ENCODE results near the gene SRCIN1.

Gene SRCIN1

DNA sequence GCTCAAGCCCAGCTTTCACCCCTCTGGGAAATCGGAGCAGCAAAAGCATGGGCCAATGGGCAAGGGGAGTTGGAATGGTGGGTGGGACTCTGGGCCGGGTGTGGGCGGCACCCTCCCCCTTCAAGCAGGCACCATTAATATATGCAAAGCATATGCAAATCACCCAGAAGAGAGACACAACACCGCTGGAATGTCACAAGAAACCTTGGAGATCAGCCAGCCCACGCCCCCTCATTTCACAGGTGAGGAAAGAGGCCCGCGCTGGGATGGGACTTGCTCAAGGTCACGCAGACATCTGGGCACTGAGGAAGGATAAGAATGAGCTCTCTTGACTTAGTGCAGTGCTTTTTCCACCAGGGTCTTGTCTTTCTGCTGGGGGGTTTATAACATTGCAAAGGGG lies 4.8 kb downstream of the SRCIN1 start:
- no peak for DNase-seq (ENCODE audit: low spot score)

DNA sequence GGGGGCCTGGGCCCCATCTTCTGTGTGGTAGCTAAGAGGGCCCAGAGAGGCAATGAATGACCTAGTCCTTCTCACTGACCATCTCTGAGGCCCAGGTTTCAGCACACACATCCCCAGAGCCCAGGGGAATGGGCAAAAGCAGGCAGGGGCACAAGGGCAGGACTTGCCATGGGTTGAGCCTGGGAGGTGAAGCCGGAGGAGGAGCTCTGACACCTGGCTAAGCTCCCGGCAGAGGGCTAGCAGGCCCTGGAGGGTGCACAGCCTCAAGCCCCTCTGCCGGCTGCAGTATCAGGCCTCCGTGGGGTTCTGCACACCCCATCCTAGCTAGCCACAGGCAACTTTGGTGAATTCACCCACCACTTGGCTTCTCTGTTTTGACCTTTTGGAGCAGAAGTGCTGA lies 5.3 kb downstream of the SRCIN1 start:
- DNase-seq (ENCODE audit: low spot score): no peak

DNA sequence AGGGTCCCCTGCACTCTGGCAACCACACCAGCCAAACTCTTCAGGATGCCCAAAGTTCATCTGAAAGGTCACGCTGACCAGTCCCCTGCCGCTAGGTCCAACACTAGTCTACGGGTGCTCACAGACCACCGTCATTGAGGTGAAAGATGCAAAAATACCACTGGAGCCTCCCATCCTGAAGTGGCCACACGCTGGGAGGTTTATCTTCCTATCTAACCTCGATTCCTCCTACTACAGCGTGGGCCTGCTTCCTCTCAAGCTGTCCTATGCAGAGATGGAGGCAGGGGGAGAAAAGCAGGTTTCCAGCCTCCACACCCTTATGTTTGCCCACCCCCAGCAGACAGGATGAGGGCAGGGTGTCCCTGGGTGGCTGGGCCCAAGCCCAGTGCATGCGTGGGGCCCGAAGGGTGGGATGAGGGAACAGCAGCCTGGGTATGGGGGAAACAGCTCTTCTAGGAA lies 6.3 kb downstream of the SRCIN1 start:
- DNase-seq (ENCODE audit: low spot score): no peak

DNA sequence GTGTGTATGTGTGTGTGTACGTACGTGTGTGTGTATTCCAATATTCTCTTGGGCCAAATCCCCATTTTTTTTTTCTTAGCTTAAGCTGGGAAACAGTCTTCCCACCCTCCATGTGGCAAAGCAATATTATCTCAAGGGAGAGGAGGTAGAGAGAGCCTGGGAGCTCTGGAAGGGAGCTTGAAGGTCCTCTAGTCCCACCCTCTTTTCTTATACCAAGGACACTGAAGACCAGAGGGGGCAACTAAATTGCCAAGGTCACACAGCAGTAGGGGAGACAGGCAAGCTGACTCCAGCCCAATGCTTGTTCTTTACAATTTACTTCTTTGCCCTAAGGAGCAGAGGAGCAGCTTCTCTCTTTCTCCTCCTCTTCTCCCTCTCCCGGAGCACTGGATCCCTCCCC lies 6.8 kb downstream of the SRCIN1 start:
- DNase-seq (ENCODE audit: low spot score): no peak

DNA sequence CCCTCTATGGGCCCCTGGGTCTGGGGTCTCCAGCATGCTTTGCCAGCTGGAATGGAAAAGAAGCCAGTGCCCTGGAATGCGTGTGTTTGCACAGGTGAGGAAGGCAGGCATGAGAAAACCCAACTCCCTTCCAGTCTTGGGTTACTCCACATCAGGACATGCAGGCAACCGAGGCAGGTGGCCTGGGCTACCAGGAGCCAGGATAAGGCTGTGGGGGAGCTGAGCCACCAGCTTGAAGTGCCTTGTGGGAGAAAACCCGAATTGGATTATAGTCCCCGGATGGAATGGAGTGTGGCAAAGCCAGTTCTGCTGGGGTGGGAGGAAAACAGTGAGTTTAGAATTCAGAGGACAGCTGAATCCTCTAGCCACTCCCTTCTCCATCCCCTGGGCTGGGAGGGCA lies 7.2 kb downstream of the SRCIN1 start:
- no peak for DNase-seq (ENCODE audit: low spot score)

DNA sequence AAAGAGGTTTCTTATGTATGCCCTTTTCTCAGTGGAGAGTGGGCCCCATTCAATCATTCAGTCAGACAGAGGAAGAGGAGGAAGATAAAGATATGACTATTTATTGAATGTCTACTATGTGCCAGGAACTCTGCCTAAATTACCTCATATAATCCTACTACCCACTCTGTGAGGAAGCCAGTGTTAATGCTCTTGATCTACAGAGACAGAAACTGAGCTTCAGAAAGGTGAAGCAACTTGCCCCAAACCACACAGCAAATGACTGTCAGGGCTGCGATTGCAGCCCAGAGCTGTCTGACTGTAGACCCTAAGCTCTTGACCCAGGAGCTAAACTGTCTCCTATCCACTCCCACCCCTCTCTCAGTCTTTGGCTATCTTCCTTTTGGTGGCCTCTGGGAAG lies 8.4 kb downstream of the SRCIN1 start:
- no peak for DNase-seq (ENCODE audit: low spot score)

DNA sequence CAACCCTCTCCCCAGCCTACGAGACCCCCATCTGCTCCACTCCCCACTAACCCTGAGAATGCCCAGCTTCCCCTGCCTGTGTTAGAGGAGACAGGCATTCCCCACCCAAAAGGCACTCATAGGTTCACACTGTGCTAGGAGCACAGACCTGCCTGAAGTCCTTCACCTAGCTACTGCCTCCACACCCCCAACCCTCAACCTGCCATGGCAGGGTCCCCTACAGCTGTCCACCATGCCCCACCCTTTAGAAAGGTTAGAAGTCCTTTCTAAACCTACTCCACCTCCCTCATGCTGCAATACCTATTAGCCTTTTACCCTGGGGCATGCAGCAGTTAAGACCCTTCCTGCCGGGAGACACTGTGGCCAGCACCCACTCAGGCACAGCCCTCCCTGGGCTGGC lies 9.1 kb downstream of the SRCIN1 start:
- no peak for DNase-seq (ENCODE audit: low spot score)

DNA sequence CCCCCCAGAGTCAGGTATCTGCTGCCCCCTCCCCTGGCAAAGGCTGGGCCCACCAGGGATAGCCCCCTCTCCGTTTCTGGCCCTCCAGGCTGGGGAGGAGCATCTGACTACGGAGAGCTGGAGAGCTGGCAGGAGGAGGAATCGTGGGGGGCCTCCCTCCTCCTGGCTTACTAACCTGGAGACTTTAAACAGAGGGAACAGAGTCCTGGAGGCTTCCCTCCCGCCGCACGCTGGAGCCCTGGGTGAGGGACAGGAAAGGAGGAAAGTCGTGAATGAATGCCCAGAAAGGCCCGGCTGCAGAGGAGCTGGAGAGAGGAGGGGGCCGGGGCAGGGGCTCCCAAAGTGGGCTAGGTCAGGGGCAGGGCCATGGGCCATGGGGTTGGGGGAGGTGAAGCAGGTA lies 9.9 kb downstream of the SRCIN1 start:
- no peak for DNase-seq (ENCODE audit: low spot score)

DNA sequence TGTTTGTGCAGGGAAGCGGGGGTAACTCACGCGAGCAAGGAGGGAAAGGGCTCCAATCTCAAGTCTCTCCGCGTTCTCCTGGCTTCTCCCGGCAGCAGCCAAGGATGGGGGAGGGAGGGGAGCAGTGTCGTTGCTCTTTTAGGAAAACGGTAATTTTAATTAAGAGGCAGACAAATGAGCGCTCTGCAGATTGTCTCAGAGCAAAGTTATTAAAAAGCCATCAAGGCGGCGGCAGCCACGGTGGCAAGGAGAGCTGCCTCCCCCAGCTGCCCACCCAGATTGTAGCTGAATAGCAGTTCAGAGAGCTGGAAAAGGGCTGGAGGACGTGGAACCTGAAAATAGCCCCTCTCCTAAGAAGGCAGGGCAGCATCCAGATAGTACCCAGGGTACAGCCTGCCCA lies 11.6 kb downstream of the SRCIN1 start:
- DNase-seq (ENCODE audit: low spot score): no peak

DNA sequence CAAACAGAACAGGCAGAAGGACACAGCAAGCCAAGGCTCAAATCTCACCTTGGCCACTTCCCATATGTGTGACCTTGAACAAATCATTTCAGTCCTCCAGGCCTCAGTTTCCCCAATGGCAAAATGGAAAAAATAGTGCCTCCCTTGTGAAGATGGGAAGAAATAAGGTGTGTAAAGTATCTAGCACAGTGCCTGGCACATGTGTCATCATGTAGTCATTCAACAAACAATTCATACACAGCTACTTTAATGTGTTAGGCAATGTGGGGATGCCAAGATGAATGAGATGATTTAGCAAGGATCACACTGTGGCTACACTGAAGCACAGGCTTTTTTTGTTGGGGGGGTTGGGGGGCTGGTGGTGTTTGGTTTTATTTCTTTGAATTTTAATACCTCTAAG lies 13.3 kb downstream of the SRCIN1 start:
- DNase-seq (ENCODE audit: low spot score): no peak

DNA sequence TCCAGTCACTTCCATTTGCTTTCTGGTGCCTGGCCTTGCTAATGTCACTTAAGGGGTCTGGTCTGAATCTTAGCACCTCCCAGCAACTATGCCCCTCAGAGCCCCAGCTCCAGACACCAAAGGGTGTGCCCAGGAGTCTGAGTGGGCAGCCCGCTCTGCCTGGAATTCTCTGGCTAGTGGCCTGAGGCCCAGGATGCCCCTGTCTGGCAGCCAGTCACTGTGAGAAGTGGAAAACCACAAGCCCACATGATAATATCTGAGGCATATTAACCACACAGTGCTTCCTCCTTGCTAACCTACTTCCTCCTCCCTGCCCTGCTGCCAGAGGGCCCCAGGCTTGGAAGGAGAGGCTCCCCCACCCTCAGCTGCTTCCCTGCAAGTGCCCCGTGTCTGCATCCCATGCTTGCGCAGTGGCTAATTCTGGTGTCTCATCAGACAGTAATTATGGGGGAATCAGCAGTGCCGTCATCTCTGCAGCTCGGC lies 14.0 kb downstream of the SRCIN1 start:
- DNase-seq (ENCODE audit: low spot score): peak; percentile 18

DNA sequence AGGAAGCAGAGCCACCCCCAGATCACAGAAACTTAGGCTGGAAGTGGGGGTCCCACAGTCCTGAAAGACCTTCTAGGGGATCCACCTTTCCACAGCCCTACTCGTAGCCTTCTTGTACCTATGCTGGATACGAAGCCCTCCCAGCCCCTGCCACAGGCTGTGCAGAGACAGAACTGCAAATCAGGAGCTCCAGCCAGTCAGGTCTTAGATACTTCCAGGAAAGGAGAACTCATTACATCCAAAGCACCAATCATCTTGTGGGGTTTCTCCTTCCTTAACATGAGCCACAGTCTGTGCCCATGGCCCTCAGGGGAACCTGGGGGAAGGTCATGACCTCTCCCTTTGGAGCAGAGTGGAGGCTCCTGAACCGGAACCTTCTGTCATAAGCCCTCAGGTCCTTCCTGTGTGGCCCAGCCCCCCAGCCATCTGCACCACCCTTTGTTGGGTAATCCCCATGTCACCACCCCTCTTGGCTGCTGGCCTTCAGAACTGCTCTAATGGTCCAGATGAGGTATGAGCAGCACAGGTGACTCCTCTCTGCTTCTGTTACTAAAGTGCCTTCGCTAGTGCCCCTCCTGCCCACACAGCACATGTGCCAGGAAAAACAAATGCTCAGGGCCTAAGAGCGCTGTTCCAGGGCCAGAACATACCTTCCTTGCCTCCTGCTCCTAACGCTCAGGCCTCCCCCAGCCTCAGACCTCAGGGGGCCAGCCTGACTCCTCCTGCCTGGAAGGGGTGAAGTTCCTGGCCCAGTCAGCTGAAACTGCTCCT lies 14.6 kb downstream of the SRCIN1 start:
- no peak for DNase-seq (ENCODE audit: low spot score)

DNA sequence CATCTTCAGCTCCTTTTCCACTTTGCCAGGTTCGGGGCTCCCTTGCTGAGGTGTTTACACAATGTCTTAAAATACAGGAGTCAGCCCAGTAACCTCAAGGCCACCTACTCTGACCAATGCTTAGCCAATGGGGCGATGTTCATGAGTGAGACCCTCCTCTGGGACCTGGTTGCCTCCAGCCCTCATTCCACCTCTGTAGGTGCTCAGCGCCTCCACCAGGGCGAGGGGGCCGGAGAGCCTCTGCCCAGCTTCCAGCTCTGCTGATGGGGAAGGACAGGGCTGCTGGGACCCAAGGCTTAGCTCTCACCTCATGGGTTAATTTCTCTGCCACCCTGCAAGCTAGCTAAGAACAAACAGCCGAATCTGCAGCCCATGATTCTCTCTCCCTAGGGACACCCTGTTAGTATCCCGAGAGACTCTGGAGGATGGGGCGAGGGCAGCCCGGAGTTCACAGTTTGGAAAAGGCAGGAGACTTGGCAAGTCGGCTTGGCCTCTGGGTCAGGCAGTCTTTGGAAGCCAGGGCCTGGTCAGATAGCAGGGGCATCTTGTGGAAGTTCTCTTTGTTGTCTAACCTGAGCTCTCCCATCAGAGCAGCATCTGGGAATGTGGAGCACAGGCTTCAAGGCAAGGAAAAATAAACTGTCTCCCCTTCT lies 16.2 kb downstream of the SRCIN1 start:
- no peak for DNase-seq (ENCODE audit: low spot score)

DNA sequence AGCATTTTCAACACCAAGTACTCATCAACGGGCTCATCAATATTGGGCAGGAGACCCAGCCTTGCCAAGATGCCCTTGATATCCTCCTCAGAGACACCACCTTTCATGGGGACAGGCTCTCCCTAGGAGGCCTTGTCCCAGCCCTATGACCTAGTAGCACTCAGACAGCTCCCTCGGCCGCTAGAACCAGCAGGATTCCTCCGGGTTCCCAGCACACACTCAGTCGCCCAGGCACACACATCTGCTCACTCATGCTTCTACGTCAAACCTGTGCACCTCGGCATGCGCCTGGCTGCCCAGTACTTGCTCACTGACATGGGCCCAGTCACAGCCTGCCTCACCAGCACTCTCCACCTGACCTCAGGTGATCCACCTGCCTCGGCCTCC lies 17.0 kb downstream of the SRCIN1 start:
- DNase-seq (ENCODE audit: low spot score): no peak

DNA sequence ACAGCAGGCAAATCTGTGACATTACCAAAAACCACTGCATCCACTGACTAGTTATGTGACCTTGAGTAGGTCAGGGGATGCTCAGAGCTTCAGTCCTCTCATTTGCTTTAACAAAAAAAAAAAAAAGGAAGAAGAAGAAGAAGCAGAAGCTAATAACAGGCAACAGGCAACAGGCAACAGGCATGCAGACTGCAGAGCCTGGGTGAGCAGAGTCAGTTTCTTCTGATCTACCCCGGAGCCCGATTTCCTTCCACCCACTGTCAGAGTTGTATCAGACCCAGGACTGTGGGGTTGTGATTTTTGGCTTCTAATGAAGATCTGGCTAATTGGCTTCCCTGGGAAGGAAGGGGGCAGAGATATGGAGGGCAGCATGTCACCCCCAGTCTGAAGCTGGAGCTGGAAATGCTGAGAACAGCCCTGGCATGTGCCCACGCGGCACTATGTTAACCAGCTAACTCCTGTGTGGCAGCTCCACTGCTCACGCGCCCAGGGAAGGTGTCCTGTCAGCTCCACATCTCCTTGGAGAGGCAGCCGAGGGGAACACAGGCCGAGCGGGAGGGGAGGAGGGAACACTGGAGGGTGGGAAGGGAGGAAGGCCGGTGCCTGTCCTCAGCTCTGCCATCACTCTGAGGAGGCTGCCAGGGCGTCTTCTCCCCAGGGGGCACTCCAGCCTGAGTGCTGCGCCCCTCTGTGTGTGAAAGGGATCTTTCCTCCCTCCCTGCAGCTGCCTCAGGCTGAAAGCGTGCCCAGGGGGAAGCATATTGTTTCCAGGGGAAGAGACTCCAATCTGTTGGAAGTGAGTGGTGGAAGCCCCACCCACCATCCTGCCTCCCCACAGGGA lies 17.6 kb downstream of the SRCIN1 start:
- DNase-seq (ENCODE audit: low spot score): no peak

DNA sequence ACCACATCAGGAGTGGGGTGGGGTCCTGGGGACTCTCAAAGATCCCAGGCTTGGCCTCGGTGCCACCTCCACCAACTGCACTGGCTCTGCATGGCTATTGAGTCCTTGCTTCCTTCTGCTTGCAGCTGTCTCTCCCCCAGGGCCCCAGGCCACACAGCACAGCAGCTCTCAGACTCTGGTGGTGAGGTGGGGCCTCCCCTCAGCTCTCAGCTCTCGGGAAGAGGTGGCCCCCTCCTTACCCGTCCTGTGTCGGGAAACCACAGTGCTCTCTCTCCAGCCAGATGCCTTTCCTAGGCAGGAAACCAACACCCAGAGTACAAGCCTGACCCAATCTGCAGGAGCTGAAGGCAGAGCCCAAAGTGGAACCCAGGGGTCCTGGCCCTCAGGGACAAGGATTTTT lies 18.5 kb downstream of the SRCIN1 start:
- no peak for DNase-seq (ENCODE audit: low spot score)

DNA sequence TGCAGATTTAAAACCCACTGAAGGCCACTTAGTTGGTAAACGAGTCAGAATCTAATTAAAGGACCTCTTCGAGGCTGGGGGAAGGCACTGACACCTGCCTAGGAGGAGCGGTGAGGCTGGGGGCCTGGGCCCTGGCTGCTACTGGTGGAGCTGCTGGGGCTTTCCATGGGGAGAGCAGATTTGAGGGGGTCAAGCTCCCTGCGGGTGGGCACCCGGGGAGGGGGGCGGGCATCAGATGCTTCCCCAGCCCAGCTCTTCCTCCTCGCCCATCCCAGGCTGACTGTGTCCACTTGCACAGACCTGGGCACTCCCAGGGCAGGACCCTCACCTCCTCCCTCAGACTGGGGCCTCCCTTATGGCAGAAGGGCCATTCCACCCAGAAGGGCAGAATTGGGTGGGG lies 19.0 kb downstream of the SRCIN1 start:
- DNase-seq (ENCODE audit: low spot score): no peak

DNA sequence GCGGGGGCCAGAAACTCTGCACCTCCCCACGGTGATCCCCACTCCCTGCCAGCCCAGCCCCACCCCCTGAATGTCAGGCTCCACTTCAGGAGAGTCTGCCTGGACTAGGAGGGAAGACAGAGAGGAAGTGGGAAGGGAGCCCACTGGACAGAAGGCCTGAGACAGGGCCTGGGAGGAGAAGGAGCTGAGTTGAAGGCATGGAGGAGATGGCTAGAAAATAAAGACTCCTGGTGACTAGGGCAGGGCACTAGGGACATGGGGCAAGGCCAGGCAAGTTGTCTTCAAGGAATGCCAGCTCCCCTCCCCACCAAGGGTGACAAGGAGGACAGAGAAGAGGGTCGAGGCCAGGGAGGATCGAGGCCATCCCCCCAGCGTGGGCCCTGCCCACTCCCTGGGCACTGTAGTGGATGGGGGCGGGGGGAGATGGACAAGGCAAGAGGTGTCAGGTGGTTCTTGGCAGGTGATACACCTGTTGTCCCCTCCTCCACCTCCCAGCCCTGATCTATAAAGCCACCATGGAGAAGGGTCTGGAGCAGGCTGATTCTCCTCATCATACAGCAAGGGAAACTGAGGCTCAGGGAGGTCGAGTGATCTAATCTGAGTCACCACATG lies 19.7 kb downstream of the SRCIN1 start:
- DNase-seq (ENCODE audit: low spot score): no peak

DNA sequence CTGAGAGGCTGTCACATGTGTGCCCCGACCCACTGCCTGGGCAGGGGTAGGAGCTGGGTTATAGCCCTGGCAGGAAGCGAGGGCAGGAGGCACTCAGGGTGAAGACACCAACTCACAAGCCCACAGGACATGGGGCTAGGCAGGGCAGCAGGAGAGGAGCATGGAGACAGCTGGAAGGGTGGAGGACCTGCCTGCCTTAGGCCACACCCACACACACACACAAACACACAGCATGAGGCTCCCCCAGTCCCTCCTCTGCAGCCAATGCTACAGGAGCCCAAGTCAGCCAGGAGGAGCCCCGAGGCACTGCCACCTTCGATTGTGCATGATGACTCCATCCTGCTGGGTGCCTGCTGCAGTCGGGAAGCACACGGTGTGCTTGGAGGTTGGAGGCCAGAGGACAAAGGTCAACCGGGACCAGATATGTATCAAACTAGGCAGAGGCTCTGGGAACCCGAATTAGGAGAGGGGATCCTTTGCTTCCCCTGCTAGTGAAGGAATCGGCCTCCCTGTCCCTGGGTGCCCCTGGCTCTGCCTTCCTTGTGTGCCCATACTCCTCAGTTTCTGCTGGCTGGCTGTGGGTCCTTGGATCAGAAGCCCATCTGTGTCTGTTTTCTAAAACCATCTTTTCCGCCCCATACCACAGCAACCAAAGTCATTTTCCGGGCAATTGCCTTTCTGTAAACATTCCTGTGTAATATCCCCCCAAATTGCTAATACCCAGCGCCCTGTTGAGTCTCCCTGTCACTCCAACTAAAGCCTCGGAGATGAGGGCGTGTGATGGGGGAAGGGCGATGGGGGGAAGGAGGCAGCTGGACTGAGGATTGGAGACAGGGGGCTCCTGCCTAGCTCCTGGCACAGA lies 20.5 kb downstream of the SRCIN1 start:
- DNase-seq (ENCODE audit: low spot score): no peak

DNA sequence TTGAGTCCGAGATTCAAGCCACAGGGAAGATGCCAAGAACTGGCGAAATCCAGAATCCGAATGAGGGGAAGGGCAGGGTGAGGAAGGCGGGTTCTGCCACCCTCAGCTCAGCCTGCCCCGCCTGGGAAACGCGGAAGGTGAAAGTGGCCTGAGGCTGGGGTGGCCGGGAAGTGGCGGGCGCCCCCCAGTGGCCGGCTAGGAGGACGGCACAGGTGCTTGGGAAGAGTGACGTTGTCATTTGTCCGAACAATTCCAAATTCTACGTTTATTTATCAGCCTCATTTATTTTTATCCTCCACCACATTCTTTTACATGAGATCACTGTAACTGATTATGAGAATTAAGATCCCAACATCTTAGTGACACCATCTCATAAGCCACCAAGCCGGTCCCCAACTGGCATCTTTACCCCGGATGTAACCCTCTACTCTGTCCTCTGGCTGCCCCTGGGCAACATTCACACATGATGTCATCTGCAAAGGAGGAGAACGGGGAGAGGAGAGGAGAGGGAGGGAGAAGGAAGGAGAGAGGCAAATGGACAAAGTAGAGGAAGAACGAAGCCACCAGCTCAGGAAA lies 21.3 kb downstream of the SRCIN1 start:
- peak; percentile 58 for DNase-seq (ENCODE audit: low spot score)

DNA sequence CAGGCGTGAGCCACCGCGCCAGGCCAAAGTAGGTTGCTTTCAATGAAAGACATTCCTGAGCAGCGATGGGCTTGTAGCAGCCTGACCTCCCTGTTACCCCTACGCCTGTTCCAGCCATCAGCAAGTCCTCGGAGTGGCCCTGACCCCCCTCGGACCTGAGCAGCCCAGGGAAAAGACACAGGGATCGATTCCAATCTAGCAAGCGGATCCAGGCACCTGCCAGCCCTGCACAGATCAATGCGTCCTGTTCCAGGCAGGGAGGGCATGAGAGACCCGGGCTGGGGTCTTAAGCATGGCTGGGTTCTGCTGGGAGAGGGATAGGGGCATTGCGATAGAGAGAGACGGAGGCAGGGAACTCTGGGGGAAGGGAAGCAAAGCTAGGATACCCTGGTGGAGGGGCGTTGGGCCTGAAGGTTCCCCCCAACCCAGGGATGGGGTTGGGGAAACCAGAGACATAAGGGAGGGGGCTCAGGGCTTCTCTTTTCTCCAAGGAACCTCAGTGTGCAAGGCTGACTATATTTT lies 21.9 kb downstream of the SRCIN1 start:
- no peak for DNase-seq (ENCODE audit: low spot score)
